GM19467 (cell line): ENCODE data around the gene SOX9.
"Not testable (repeated sequence)": the region's sequence is repeated elsewhere in the genome, so short reads cannot be mapped to it uniquely, and the experiment has no call there.

Experiments
- ATAC-seq: cut with Tn5 transposase; IDR thresholded peaks from one replicate; pipeline ENCODE4 v1.9.1; 2021; ENCODE audit warnings: mild to moderate bottlenecking, moderate library complexity; ENCODE audit not compliant: unreplicated experiment

SOX9 gene

GRCh38 chr17:72110942-72111318 lies 9.9 kb upstream of the SOX9 start:
- ATAC-seq = no peak

GRCh38 chr17:72111336-72111923 lies 9.4 kb upstream of the SOX9 start:
- no peak for ATAC-seq

DNA sequence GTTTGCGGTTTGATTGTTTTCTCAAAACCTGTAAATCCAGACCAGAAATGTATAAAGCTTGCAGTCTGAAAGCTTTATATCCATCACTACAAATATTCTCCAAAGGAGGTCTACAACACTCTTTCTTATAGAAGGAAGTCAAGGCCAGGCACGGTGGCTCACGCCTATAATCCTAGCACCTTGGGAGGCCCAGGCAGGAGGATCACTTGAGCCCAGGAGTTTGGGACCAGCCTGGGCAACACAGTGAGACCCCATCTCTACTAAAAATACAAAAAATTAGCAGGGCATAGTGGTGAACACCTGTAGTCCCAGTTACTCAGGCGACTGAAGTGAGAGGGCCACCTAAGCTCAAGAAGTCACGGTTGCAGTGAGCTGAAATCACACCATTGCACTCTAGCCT lies 8.9 kb upstream of the SOX9 start:
- not testable (repeated sequence) for ATAC-seq

DNA sequence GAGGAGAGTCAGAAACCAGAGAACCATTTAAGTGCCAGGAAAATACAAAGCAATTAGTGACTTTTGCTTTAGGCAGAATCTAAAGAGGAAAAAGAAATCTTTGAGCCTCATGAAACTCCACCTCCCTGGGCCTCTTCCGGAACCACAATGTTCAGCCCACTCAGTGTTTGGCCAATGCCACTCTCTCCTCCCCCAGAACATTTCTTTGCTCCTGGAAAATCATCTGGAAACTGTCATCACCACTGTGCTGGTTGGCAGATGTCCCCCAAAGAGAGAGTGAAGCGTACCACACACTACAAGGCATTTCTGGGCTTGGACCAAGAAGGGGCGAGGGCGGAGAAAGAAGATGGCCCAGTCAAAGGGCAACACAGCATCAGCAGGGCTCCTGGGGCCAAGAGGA lies 7.1 kb upstream of the SOX9 start:
- ATAC-seq = no peak

DNA sequence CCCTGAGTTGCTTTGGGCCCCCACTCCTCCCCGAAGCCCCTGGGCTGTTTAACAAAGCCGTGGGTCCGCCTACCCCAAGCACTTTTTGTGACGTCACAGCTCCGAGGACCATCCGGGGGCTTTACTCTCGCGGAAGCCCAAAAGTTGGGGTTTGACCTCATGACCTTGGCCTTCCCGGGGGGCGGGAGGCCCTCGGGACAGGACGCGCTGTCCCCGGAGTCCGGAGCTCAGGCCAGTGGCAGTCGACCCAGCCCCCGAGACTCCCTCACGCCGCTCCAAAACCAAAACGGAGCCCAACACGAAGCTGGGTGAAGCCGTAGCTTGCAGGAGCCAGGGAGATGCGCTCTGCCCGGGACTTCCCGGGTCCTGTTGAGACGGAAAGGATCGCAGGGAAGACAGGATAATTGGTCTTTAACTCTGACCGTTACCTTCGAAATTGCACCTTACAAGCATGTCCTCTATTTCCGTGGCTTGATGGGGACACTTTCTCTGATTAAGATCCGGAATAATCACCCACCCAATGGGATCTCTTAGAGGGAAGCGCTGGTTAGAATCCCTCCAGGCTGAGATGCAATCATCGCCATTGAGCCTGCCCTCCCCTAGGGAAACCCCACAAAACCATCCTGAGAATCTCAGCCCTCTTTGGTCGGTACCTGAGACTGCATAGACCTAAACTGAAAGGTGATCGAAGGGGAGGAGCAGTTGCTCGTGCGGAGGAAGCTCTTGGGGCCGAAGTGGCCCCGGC lies 4.9 kb upstream of the SOX9 start:
- no peak for ATAC-seq

DNA sequence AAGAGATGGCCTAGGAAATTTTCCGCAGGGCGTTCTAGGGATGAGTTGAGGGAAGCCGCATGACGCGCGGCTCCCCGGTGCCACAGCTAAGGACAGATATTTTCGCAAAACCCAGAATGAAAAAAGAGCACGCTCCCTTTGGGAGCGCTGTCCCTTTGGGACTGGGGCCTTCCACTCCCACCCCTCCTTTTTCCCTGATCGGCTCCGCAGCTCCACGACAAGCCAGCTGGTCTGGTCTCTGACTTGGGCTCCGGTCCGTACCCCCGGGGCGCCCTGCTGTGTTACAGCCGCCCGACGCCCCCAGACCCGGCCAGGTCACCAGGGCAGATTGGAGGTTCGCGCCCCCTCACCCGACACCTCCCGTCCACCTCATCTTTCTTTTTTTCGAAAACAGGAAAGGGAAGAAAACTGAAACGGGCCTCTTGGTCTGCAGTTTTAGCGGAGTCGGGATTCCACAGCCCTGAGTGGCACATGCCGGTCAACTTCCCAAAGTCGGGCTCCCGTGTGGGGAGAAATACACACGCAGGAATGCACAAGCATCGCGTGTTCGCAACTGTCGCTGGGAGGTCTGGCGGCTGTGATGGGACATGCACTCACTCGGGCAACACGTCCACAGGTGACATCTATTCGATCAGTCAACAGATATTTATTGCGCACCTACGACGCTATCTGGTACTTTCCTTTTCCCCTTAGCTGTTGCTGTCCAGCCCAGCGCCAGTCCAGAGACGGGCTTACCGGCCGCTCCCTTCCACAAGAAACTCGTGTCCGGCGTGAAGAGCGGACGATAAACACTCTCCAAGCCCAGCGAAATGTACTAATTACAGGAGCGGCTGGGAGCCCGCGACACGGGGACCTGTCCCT lies 3.9 kb upstream of the SOX9 start:
- ATAC-seq = no peak

DNA sequence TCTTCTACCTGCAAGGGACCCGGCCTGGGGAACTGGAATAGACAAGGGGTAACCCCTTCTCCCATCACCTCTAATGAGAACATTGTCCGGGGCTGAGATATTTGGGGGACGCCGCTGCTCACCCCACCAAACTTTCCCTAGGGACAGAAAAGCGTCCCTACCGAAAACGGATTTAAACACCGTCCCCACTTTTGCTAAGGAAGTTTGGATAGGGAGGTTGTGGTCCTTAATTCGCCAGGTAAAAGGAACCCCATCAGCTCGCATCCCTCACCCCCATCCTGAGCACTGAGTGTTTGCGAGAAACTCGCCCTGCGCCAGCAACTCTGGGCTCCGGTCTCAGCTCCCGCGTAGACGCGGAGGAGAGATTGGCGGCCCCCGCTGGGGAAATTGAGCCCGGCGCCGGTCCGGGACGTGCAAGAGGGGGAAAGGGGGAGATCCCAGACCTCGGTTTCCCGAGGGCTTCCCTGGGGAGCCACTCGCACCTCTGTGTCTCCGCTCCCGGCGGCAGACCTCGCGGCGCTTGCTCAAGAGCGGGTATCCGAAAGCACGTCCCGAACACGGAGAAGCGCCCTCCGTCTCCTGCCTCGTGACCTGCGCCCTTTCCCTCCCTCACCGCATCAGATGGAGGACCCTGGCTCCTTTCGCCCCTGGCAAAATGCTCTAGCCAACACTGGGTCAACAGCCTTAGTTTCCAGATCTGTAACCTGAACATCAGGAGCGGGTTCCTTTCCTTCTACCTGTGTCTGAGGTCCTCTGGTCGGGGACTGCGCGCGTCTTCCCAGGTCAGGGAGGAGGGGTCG lies 3.1 kb upstream of the SOX9 start:
- ATAC-seq = no peak

- no peak for ATAC-seq
Measured at GRCh38 chr17:72118335-72119076, 2.3 kb upstream of the SOX9 start.

DNA sequence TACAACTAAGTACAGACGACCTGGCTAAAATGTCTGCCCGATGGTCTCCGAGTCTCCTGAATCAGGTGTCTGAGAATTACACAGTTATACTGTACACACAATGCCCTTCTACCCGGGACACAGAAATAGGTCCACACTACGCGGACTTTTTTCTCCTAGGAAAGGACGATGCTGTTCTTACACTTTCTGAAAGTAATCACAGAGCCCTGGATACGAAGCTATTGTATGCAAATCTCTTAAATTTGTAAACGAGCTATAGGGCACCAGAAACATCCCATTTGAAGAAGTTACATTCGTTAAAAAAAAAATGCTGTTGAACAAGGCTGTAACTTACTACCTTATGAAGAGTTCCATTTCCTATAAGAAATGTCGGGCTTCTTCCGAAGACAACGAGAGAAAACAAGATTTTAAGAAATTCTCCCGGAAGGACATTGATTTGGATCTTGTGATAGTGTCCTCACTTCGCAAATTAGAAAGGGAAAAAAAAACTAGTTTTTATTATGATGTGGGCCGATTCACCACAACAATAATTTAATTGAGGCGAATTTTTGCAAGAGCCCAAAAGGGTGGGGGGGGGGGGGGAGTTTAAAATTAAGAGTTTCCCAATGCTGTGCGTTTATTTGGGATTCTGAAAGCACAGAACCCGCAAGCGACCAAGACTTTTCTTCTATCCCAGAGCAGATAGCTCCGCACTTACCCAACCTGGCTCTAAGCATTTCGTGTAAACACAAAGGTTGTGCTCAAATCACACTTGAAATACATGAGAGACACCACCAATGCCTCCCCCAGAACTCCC lies 1.5 kb upstream of the SOX9 start:
- no peak for ATAC-seq

GRCh38 chr17:72119873-72120641 lies 763 bp upstream of the SOX9 start:
- ATAC-seq = no peak

GRCh38 chr17:72121164-72122009 lies 567 bp downstream of the SOX9 start:
- peak; percentile 1 for ATAC-seq

- no peak for ATAC-seq
Measured at GRCh38 chr17:72122010-72122764, 1.4 kb downstream of the SOX9 start.

DNA sequence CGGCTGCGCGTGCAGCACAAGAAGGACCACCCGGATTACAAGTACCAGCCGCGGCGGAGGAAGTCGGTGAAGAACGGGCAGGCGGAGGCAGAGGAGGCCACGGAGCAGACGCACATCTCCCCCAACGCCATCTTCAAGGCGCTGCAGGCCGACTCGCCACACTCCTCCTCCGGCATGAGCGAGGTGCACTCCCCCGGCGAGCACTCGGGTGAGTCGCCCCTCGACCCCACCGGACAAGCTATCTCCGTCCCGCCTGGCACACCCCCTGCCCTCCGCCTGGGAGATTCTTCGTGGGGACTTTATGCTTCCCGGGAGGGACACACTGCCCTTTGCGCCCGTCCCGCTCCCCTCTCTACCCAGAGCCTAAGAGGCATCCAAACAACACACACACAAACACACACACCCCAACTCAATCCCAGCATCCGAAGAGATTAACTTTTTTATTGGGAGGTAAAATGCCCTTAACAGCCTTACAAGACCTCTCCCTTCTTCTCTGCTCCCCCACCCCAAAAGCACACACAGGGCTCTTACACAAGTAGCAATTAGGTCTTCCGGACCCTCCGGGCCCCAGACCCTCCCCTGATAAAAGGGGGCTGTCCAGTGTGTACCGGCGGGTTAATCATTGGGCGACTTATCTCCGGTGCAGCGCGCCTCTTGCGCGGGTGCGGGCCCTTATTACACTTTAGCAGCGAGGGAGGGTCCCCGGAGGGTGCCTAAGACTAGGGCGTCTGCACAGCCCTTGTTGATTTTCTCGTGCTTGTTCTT lies 2.1 kb downstream of the SOX9 start:
- ATAC-seq = no peak

GRCh38 chr17:72123530-72124437 lies 3.0 kb downstream of the SOX9 start:
- no peak for ATAC-seq

GRCh38 chr17:72124438-72124775 lies 3.6 kb downstream of the SOX9 start:
- ATAC-seq = no peak

DNA sequence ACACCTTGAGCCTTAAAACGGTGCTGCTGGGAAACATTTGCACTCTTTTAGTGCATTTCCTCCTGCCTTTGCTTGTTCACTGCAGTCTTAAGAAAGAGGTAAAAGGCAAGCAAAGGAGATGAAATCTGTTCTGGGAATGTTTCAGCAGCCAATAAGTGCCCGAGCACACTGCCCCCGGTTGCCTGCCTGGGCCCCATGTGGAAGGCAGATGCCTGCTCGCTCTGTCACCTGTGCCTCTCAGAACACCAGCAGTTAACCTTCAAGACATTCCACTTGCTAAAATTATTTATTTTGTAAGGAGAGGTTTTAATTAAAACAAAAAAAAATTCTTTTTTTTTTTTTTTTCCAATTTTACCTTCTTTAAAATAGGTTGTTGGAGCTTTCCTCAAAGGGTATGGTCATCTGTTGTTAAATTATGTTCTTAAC lies 4.4 kb downstream of the SOX9 start:
- no peak for ATAC-seq
